ENCODE results near the gene USP11. TPM values are rescaled to one million over a fixed set of nuclear protein-coding genes. Genes with fewer than 3 reads are reported as not detected.

Gene USP11
- total RNA-seq (ENCODE audit: low replicate concordance) = 84.2 and 189 TPM in 2 replicates
- long read RNA-seq, transcript USP11-204 (21 exons, 3,515 nt) = major isoform, 41 of 82 reads
- long read RNA-seq, partial matches to known transcripts = 20 of 82 reads
- long read RNA-seq, other reads (novel, unspliced or antisense) = 21 of 82 reads

GRCh38 chrX:47232803-47233332, at the start of gene USP11:
Gene USP11 (plus strand): TSS chrX:47233009. CDS start chrX:47233044, 35 bp downstream.
- Mint-ChIP-seq H3K4me1 (ENCODE audit: unreplicated experiment) (peaks cover 39% of the 10 kb centered on the region), H3K27ac (peak within 1 kb of the TSS; percentile 100), H3K27me3 (no peaks in the 10 kb centered on the region), H3K36me3 (peaks cover 18% of the 10 kb centered on the region), H3K9me3 (no peaks in the 10 kb centered on the region), H3K4me3 (peak within 1 kb of the TSS; percentile 96)
- no peak for DNase-seq (ENCODE audit: extremely low spot score, unreplicated experiment)
- no peak for TF ChIP-seq CTCF (conservative IDR thresholded peaks at IDR 0.05)

DNA sequence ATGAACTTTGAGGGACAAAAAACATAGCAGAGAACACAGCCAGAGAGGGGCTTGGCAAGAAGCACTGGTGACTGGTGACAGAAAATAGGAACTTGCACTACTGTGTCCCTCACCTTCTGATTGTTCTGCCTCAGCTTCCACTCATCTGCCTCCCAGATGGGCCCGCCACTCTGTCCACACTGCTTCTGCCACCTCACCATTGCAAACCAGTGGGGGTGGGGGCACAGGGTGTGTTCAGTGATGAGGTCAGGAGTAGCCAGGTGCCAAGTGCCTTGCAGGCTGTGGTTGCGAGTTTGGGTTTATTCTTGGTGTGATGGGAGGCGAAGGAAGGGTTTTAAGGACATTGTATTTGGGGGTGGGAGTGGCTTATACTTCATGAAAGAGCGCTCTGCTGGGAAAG, 48.3 kb upstream of the USP11 start:
- Mint-ChIP-seq H3K4me3 (no peak overlapping the region), H3K9me3 (no peaks in the 10 kb centered on the region), H3K27me3 (no peaks in the 10 kb centered on the region), H3K4me1 (ENCODE audit: unreplicated experiment) (no peaks in the 10 kb centered on the region), H3K27ac (no peak overlapping the region), H3K36me3 (peaks cover 4% of the 10 kb centered on the region)
- no peak for DNase-seq (ENCODE audit: extremely low spot score, unreplicated experiment)
- no peak for TF ChIP-seq CTCF (conservative IDR thresholded peaks at IDR 0.05)

DNA sequence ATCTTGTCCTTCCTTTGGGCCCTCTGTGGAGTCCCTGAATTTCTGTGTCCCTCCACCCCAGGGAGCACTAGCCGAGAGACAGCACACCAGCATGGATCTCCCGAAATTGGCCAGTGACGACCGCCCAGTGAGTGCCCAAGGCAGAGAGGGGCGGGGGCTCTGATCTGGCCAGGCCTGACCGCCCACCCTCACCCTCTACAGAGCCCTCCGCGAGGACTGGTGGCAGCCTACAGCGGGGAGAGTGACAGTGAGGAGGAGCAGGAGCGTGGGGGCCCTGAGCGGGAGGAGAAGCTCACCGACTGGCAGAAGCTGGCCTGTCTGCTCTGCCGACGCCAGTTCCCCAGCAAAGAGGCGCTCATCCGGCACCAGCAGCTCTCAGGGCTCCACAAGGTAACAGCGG, 47.6 kb upstream of the USP11 start:
- no peak overlapping the region for H3K27ac Mint-ChIP-seq
- no peak for DNase-seq (ENCODE audit: extremely low spot score, unreplicated experiment)
- H3K27me3 Mint-ChIP-seq = no peaks in the 10 kb centered on the region
- H3K36me3 Mint-ChIP-seq = peaks cover 4% of the 10 kb centered on the region
- H3K9me3 Mint-ChIP-seq = no peaks in the 10 kb centered on the region
- no peak overlapping the region for H3K4me3 Mint-ChIP-seq
- H3K4me1 Mint-ChIP-seq (ENCODE audit: unreplicated experiment) = no peaks in the 10 kb centered on the region
- TF ChIP-seq CTCF (conservative IDR thresholded peaks at IDR 0.05) = no peak

DNA sequence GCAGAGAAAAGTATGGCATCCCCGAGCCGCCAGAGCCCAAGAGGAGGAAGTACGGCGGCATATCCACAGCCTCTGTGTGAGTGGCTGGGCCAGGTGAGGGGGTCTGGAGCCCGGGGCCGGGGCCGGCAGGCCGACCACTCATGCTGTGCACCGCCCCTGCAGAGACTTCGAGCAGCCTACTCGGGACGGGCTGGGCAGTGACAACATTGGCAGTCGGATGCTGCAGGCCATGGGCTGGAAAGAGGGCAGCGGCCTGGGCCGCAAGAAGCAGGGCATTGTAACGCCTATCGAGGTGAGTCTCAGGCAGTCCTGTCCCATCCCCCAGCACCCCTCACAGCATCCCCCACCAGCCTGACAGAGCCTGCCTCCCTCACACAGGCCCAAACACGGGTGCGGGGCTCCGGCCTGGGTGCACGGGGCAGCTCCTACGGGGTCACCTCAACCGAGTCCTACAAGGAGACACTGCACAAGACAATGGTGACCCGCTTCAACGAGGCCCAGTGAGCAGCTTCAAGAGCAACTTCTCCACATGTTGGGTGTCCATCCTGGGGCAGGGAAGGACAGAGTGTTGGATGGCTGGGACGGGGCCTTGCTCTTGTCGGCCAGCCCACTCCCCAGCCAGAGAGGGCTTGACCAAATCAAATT, 46.6 kb upstream of the USP11 start:
- H3K27me3 Mint-ChIP-seq = no peaks in the 10 kb centered on the region

DNA sequence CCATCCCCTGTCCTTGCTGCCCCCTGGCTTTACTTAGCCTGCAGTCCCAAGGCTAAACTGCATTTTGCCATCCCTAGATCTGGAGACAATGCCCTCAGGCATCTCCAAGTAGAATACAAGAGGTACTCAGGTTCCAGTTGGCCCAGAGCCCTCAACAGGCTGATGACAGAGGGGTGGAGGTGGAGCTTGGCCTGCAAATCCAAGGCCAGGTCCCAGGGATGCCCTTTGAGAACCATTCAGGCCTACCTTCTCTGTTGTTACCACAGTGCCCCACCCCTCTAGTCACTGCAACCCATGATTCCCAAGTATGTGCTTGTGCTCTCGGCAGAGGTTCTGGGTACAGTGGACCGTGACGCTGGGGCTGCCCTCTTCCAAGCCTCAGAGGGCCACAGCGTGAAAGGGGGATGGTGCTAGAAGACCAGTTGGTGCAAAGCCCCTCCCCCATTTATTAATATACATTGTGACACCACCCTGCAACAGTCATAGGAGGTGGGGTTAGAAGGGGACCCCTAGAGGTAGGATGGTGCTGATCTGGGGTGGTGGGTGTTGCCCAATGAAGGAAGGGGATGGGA, 45.6 kb upstream of the USP11 start:
- Mint-ChIP-seq H3K4me1 (ENCODE audit: unreplicated experiment) (no peaks in the 10 kb centered on the region), H3K27ac (no peak overlapping the region), H3K4me3 (no peak overlapping the region), H3K36me3 (peaks cover 4% of the 10 kb centered on the region), H3K9me3 (no peaks in the 10 kb centered on the region), H3K27me3 (no peaks in the 10 kb centered on the region)
- DNase-seq (ENCODE audit: extremely low spot score, unreplicated experiment) = no peak
- no peak for TF ChIP-seq CTCF (conservative IDR thresholded peaks at IDR 0.05)

More for the DNA sequence above, 46.6 kb upstream of the USP11 start:
- no peak for DNase-seq (ENCODE audit: extremely low spot score, unreplicated experiment)
- Mint-ChIP-seq H3K36me3 (peaks cover 4% of the 10 kb centered on the region), H3K4me1 (ENCODE audit: unreplicated experiment) (no peaks in the 10 kb centered on the region), H3K9me3 (no peaks in the 10 kb centered on the region), H3K27ac (no peak overlapping the region), H3K4me3 (no peak overlapping the region)
- TF ChIP-seq CTCF (conservative IDR thresholded peaks at IDR 0.05) = no peak
